ENCODE results near the gene PCDHGA1.

The PCDHGA1 gene

GRCh38 chr5:141488591-141489561, 158.6 kb downstream of the PCDHGA1 start, which contains the start of gene PCDHGC5:
TSS of gene PCDHGC5 (plus strand) at chr5:141489081. CDS start at chr5:141489241, 160 bp downstream.
- no peak for TF ChIP-seq CTCF (conservative IDR thresholded peaks at IDR 0.05; ENCODE audit: control insufficient read depth, insufficient read depth, low read depth, low read length)

GRCh38 chr5:141489841-141490240, 159.5 kb downstream of the PCDHGA1 start:
- DNase-seq (ENCODE audit: low read depth) = no peak
- TF ChIP-seq CTCF (conservative IDR thresholded peaks at IDR 0.05; ENCODE audit: control insufficient read depth, insufficient read depth, low read depth, low read length) = no peak
- H3K4me3 ChIP-seq (ENCODE audit: control insufficient read depth, low read depth, low read length) = no peak overlapping the region

More at GRCh38 chr5:141488591-141489561, 158.6 kb downstream of the PCDHGA1 start, which contains the start of gene PCDHGC5:
- peak within 1 kb of the TSS; percentile 33 for H3K4me3 ChIP-seq (ENCODE audit: control insufficient read depth, low read depth, low read length)
- peak; percentile 89 for DNase-seq (ENCODE audit: low read depth)

- DNase-seq (ENCODE audit: low read depth) = no peak
- TF ChIP-seq CTCF (conservative IDR thresholded peaks at IDR 0.05; ENCODE audit: control insufficient read depth, insufficient read depth, low read depth, low read length) = no peak
- H3K4me3 ChIP-seq (ENCODE audit: control insufficient read depth, low read depth, low read length) = no peak overlapping the region
Measured at GRCh38 chr5:141490271-141490670, 160.0 kb downstream of the PCDHGA1 start.

DNA sequence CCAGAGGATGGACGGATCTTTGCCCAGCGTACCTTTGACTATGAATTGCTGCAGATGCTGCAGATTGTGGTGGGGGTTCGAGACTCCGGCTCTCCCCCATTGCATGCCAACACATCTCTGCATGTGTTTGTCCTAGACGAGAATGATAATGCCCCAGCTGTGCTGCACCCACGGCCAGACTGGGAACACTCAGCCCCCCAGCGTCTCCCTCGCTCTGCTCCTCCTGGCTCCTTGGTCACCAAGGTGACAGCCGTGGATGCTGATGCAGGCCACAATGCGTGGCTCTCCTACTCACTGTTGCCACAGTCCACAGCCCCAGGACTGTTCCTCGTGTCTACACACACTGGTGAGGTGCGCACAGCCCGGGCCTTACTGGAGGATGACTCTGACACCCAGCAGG, 160.5 kb downstream of the PCDHGA1 start:
- no peak overlapping the region for H3K4me3 ChIP-seq (ENCODE audit: control insufficient read depth, low read depth, low read length)
- DNase-seq (ENCODE audit: low read depth) = no peak
- no peak for TF ChIP-seq CTCF (conservative IDR thresholded peaks at IDR 0.05; ENCODE audit: control insufficient read depth, insufficient read depth, low read depth, low read length)

GRCh38 chr5:141491323-141492167, 161.2 kb downstream of the PCDHGA1 start:
- no peak overlapping the region for H3K4me3 ChIP-seq (ENCODE audit: control insufficient read depth, low read depth, low read length)
- DNase-seq (ENCODE audit: low read depth) = no peak
- no peak for TF ChIP-seq CTCF (conservative IDR thresholded peaks at IDR 0.05; ENCODE audit: control insufficient read depth, insufficient read depth, low read depth, low read length)

DNA sequence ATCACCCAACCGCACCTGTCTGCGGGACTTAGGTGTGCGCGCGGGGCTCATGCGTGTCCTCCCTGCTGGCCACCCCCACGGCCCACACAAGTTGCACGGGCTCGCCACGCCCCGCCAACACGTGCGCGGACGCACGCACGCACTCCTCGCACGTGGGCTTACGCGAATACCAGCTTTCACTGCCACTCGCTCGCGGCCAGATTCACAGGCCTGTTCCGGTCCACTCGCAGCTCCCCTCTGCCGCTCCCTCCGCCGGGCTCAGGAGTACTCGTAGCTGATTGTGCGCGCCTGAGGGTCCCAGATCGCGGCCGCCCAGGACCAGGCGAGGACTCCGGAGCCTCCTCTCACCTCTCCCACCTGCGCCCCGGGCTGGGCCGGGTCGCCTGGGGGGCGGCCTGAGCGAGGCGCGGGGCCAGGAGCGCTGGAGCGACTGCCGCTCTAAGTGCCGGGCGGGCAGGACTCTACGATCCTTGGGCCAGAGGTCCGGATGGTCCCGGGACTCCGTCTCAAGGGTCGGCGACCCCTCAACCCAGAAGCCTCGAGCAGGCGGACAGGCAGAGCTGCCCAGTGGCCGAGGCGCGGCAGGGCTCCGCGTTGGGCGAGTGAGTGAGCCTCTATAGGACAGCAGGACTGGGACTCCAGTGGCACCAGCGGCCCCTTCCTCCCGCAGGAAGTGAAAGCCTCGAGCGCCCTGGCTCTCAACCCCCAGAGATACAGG, 162.0 kb downstream of the PCDHGA1 start:
- DNase-seq (ENCODE audit: low read depth) = no peak
- no peak for TF ChIP-seq CTCF (conservative IDR thresholded peaks at IDR 0.05; ENCODE audit: control insufficient read depth, insufficient read depth, low read depth, low read length)

More for the DNA sequence above, 162.0 kb downstream of the PCDHGA1 start:
- no peak overlapping the region for H3K4me3 ChIP-seq (ENCODE audit: control insufficient read depth, low read depth, low read length)

Measured in fibroblast of mammary gland (primary cell).